MCF 10A (cell line): Measurements from ENCODE around the gene ARHGEF10L. TPM values are rescaled to one million over a fixed set of nuclear protein-coding genes. Genes with fewer than 3 reads are reported as not detected.

Experiments
- BruUV-seq: library from RNA; stranded (reverse); fragments of 400-500 nt; replicated peaks from 2 replicates; lab custom pipeline; 2021; lab: Mats Ljungman, UMichigan
- CTCF ChIA-PET: fragments of 300-600 bp; sonication (Branson Sonifier 250); formaldehyde crosslinking; extraction: SDS; loops from one replicate; lab custom pipeline; 2021; ENCODE audit warnings: antibody characterized with exemption, inconsistent platforms; lab: Yijun Ruan, JAX
- POLR2A ChIA-PET: fragments of 300-600, 350-650 bp; sonication (Branson Sonifier 250); formaldehyde crosslinking; extraction: SDS; loops from one replicate; lab custom pipeline; 2020; ENCODE audit warnings: antibody characterized with exemption, inconsistent platforms; lab: Yijun Ruan, JAX
- DNase-seq: peaks from one replicate; pipeline ENCODE4 v3.0.0-alpha.2; 2018; ENCODE audit not compliant: unreplicated experiment
- H3K27ac Mint-ChIP-seq: one replicate; pipeline ENCODE4 v1.8.0; 2022; ENCODE audit warnings: mild to moderate bottlenecking, low read depth, mixed read lengths; ENCODE audit not compliant: unreplicated experiment
- H3K27me3 Mint-ChIP-seq: one replicate; pipeline ENCODE4 v1.8.0; 2022; ENCODE audit warnings: mixed read lengths; ENCODE audit not compliant: insufficient read depth, unreplicated experiment
- H3K36me3 Mint-ChIP-seq: one replicate; pipeline ENCODE4 v1.8.0; 2022; ENCODE audit warnings: mild to moderate bottlenecking, moderate library complexity, mixed read lengths; ENCODE audit not compliant: insufficient read depth, unreplicated experiment
- H3K4me1 Mint-ChIP-seq: one replicate; pipeline ENCODE4 v1.8.0; 2022; ENCODE audit warnings: mixed read lengths; ENCODE audit not compliant: insufficient read depth, unreplicated experiment
- H3K4me3 Mint-ChIP-seq: one replicate; pipeline ENCODE4 v1.8.0; 2022; ENCODE audit warnings: mild to moderate bottlenecking, moderate library complexity, mixed read lengths; ENCODE audit not compliant: unreplicated experiment
- H3K9me3 Mint-ChIP-seq: one replicate; pipeline ENCODE4 v1.8.0; 2022; ENCODE audit warnings: mixed read lengths; ENCODE audit not compliant: unreplicated experiment
- CTCF ChIP-seq: fragments of 200-600 bp; IDR thresholded peaks from one replicate; pipeline ENCODE4 v1.8.0; 2022; ENCODE audit warnings: antibody characterized with exemption, mild to moderate bottlenecking; ENCODE audit not compliant: unreplicated experiment
- intact Hi-C: fragments of 100-400 bp; cut with micrococcal nuclease; formaldehyde crosslinking; loops from 2 replicates; pipeline ENCODE4 v1.14.1; 2022
- total RNA-seq: library from RNA; stranded (reverse); gene quantifications from 2 replicates; pipeline ENCODE4 v1.2.3, GENCODE V29; 2022

ARHGEF10L gene
- total RNA-seq, 1 experiment from 2014 or later: 5.0 TPM

- no peaks in the 10 kb centered on the region for H3K9me3 Mint-ChIP-seq
- no TSS peak for BruUV-seq
- no peak overlapping the region for H3K4me3 Mint-ChIP-seq
- H3K27ac Mint-ChIP-seq: no peak overlapping the region
- intact Hi-C loops: no loop called here
- H3K4me1 Mint-ChIP-seq: peaks cover 27% of the 10 kb centered on the region
- CTCF ChIA-PET: interaction anchor here (0.6 kb wide), 1 partner anchor 58 kb away, joined by 4 read pairs; no protein-coding TSS in a partner anchor
- no peaks in the 10 kb centered on the region for H3K27me3 Mint-ChIP-seq
- H3K36me3 Mint-ChIP-seq: no peaks in the 10 kb centered on the region
- POLR2A ChIA-PET: interaction anchor here (0.7 kb wide), 1 partner anchor 66 kb away, joined by 3 read pairs; no protein-coding TSS in a partner anchor
- no peak for TF ChIP-seq CTCF
- DNase-seq: no peak
Observed at GRCh38 chr1:17563494-17564281, 24.2 kb downstream of the ARHGEF10L start.

- Mint-ChIP-seq H3K9me3 (no peaks in the 10 kb centered on the region), H3K36me3 (no peaks in the 10 kb centered on the region), H3K4me3 (no peak overlapping the region), H3K27ac (no peak overlapping the region), H3K27me3 (no peaks in the 10 kb centered on the region), H3K4me1 (peaks cover 29% of the 10 kb centered on the region)
- DNase-seq: peak; percentile 63
- ChIA-PET CTCF (no interaction called here), POLR2A (no interaction called here)
- intact Hi-C loops: no loop called here
- no TSS peak for BruUV-seq
- no peak for TF ChIP-seq CTCF
Observed at GRCh38 chr1:17564458-17565393, 25.2 kb downstream of the ARHGEF10L start.

GRCh38 chr1:17565461-17566252 is 26.2 kb downstream of the ARHGEF10L start:
- H3K9me3 Mint-ChIP-seq: no peaks in the 10 kb centered on the region
- CTCF ChIA-PET: no interaction called here
- POLR2A ChIA-PET: no interaction called here
- DNase-seq: no peak
- H3K4me3 Mint-ChIP-seq: no peak overlapping the region
- H3K4me1 Mint-ChIP-seq: peaks cover 29% of the 10 kb centered on the region
- no peaks in the 10 kb centered on the region for H3K36me3 Mint-ChIP-seq
- intact Hi-C loops: no loop called here
- H3K27me3 Mint-ChIP-seq: no peaks in the 10 kb centered on the region
- TF ChIP-seq CTCF: no peak
- BruUV-seq: no TSS peak
- H3K27ac Mint-ChIP-seq: no peak overlapping the region
